GM19099 (cell line): ENCODE data around the gene UBL4A.

ENCODE experiments used
- POLR2A ChIP-seq: IDR thresholded peaks from 3 replicates; pipeline ENCODE4 v1.6.1; 2011; ENCODE audit warnings: low read depth; ENCODE audit not compliant: insufficient read length; ENCODE audit errors: extremely low read depth

UBL4A gene

GRCh38 chrX:154515090-154515965 is 28.9 kb upstream of the UBL4A start:
- TF ChIP-seq POLR2A, result peak; percentile 34

GRCh38 chrX:154513716-154514115 is 27.3 kb upstream of the UBL4A start:
- TF ChIP-seq POLR2A, result no peak

GRCh38 chrX:154512879-154513553 is 26.6 kb upstream of the UBL4A start:
- TF ChIP-seq POLR2A, result no peak

- TF ChIP-seq POLR2A, result no peak
Observed at GRCh38 chrX:154511761-154512160, 25.3 kb upstream of the UBL4A start.

GRCh38 chrX:154509455-154509854 is 23.0 kb upstream of the UBL4A start:
- TF ChIP-seq POLR2A, result no peak

GRCh38 chrX:154508384-154508745 is 21.9 kb upstream of the UBL4A start:
- TF ChIP-seq POLR2A, result no peak

- TF ChIP-seq POLR2A, result no peak
Observed at GRCh38 chrX:154507673-154508383, 21.4 kb upstream of the UBL4A start.

GRCh38 chrX:154506483-154507332 is 20.3 kb upstream of the UBL4A start:
- TF ChIP-seq POLR2A, result no peak

- TF ChIP-seq POLR2A, result no peak
Observed at GRCh38 chrX:154505734-154506133, 19.3 kb upstream of the UBL4A start.

GRCh38 chrX:154502989-154503388 is 16.6 kb upstream of the UBL4A start:
- no peak for TF ChIP-seq POLR2A

GRCh38 chrX:154502098-154502497 is 15.7 kb upstream of the UBL4A start:
- no peak for TF ChIP-seq POLR2A

- TF ChIP-seq POLR2A, result no peak
Observed at GRCh38 chrX:154495472-154495922, 9.1 kb upstream of the UBL4A start.

GRCh38 chrX:154494715-154495114 is 8.3 kb upstream of the UBL4A start:
- no peak for TF ChIP-seq POLR2A

- TF ChIP-seq POLR2A, result peak; percentile 96
Observed at GRCh38 chrX:154490414-154491083, 4.1 kb upstream of the UBL4A start, which contains the start of gene SLC10A3. TSS of gene SLC10A3 (minus strand) at chrX:154490629. CDS start at chrX:154488940, 1,689 bp downstream.

- TF ChIP-seq POLR2A, result no peak
Observed at GRCh38 chrX:154490021-154490413, 3.6 kb upstream of the UBL4A start.

- no peak for TF ChIP-seq POLR2A
Observed at GRCh38 chrX:154489182-154489581, 2.8 kb upstream of the UBL4A start.
